Testis (tissue), 3 donors: ENCODE results near the gene SH3GL3. TPM values are rescaled to one million over a fixed set of nuclear protein-coding genes. Genes with fewer than 3 reads are reported as not detected.

Source experiments
- DNase-seq: peaks from one replicate; pipeline ENCODE4 v3.0.0-alpha.2; 2019
- H3K27ac ChIP-seq, 2 donors: fragments of 200-600 bp; sonication (generic); one replicate each; pipeline ENCODE4 v1.5.1; 2019
- H3K27me3 ChIP-seq: fragments of 200-600 bp; sonication (generic); one replicate; pipeline ENCODE4 v1.5.1; 2019
- H3K36me3 ChIP-seq: fragments of 200-600 bp; sonication (generic); one replicate; pipeline ENCODE4 v1.5.1; 2017; ENCODE audit warnings: low read depth; ENCODE audit errors: missing control alignments
- H3K4me1 ChIP-seq: fragments of 200-600 bp; sonication (generic); one replicate; pipeline ENCODE4 v1.5.1; 2019
- H3K4me3 ChIP-seq, 2 donors: fragments of 200-600 bp; sonication (generic); one replicate each; pipeline ENCODE4 v1.5.1; 2017 to 2019
- H3K9me3 ChIP-seq: fragments of 200-600 bp; sonication (generic); one replicate; pipeline ENCODE4 v1.5.1; 2017
- POLR2A ChIP-seq: fragments of 450-650 bp; IDR thresholded peaks from one replicate; pipeline ENCODE4 v1.6.1; 2017; ENCODE audit warnings: antibody characterized with exemption, mild to moderate bottlenecking, moderate library complexity
- WGBS, 2 donors: methylation state at CpG; one replicate each; pipeline ENCODE4 v1.1.5; 2018; 5-methylcytosine and 5-hydroxymethylcytosine counted together
- intact Hi-C: fragments of 100-400 bp; cut with DNase I; formaldehyde crosslinking; loops from one replicate; pipeline ENCODE4 v1.15.1; 2023; ENCODE audit warnings: low total_unique reads
- polyA plus RNA-seq: library from polyadenylated mRNA; stranded (reverse); fragments of 350-450 nt; fragmentation: Illumina TruSeq; extraction: RNeasy Lipid Tissue Mini Kit (QIAGEN cat#74804); gene quantifications from one replicate; pipeline ENCODE4 v1.2.3, GENCODE V29; 2014; ENCODE audit warnings: low read depth, low replicate concordance; ENCODE audit not compliant: insufficient read depth
- total RNA-seq, 2 donors: library from RNA; depleted of rRNA; stranded (reverse); fragments of >200 nt; gene quantifications; one replicate each; pipeline ENCODE4 v1.2.3, GENCODE V29; 2016
- TF ChIP-seq, protein P1 (sequence below), 3 experiments: fragments of 450-650 bp in 2 of 3; fragments of 200-600 bp in 1 of 3; sonication (generic) in 1 of 3; IDR thresholded peaks; one replicate each; pipeline ENCODE4 v1.5.1; 2016 to 2019; ENCODE audit warnings: antibody characterized with exemption in 3 of 3, mild to moderate bottlenecking in 2 of 3, moderate library complexity in 1 of 3

Gene SH3GL3
- total and polyA plus RNA-seq, 3 donors from 2014 or later, result 36.3 to 135 (median 112) TPM

DNA sequence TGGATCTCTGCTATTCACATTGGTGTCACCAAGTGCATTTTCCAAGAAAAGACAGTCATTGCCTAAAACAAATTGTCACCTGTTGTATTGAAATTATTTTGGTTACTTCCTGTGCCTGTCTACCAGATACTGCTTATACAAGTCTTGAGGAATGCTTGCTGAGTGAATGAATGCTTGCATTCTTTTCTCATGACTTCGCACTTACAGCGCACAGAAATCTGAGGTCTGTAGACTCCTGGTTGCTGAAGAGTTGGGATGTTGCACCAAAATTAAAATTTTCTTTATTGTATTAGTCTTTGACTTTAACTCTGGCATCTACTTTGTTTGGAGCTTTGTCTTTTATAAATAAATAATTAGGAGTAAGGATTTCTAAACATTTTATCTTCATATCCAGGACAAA, 28.4 kb downstream of the SH3GL3 start:
- no peak overlapping the region for H3K4me3 ChIP-seq
- no peak overlapping the region for H3K27ac ChIP-seq
- H3K4me1 ChIP-seq, result no peaks in the 10 kb centered on the region
- no peaks in the 10 kb centered on the region for H3K27me3 ChIP-seq
- no peaks in the 10 kb centered on the region for H3K9me3 ChIP-seq
- no peak for DNase-seq
- 92 to 94% methylated on average over 2 of the region's 2 CpGs for WGBS, 2 donors
- TF ChIP-seq POLR2A, result no peak
- TF ChIP-seq, protein P1, sequence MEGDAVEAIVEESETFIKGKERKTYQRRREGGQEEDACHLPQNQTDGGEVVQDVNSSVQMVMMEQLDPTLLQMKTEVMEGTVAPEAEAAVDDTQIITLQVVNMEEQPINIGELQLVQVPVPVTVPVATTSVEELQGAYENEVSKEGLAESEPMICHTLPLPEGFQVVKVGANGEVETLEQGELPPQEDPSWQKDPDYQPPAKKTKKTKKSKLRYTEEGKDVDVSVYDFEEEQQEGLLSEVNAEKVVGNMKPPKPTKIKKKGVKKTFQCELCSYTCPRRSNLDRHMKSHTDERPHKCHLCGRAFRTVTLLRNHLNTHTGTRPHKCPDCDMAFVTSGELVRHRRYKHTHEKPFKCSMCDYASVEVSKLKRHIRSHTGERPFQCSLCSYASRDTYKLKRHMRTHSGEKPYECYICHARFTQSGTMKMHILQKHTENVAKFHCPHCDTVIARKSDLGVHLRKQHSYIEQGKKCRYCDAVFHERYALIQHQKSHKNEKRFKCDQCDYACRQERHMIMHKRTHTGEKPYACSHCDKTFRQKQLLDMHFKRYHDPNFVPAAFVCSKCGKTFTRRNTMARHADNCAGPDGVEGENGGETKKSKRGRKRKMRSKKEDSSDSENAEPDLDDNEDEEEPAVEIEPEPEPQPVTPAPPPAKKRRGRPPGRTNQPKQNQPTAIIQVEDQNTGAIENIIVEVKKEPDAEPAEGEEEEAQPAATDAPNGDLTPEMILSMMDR (IDR thresholded peaks at IDR 0.05), result no peak
- H3K36me3 ChIP-seq, result no peaks in the 10 kb centered on the region
- intact Hi-C loops, result no loop called here

DNA sequence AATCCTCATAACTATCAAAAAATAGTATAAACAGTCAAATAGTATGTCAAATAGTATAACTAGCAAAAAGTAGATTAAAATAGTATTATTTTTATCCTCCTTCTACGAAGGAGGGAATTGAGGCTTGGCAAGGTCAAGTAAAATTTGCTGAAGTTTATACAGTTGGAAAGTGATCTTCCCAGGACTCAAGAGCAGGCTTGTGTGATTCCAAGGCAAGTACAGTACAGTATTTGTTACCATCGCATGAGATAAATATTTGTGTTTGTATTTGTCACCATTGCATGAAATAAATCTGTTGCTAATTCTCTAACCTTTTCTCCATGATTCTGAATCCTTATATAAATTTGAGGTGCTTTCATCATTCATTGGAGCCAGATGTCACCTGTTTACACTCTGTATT, 28.9 kb downstream of the SH3GL3 start:
- H3K4me1 ChIP-seq, result no peaks in the 10 kb centered on the region
- intact Hi-C loops, result no loop called here
- no peaks in the 10 kb centered on the region for H3K9me3 ChIP-seq
- WGBS, 2 donors, result 64 to 80% methylated on average over 2 of the region's 2 CpGs
- H3K36me3 ChIP-seq, result no peaks in the 10 kb centered on the region
- H3K27ac ChIP-seq, result no peak overlapping the region
- no peak overlapping the region for H3K4me3 ChIP-seq
- no peak for DNase-seq
- no peaks in the 10 kb centered on the region for H3K27me3 ChIP-seq
- TF ChIP-seq, protein P1 (IDR thresholded peaks at IDR 0.05), result no peak
- no peak for TF ChIP-seq POLR2A

DNA sequence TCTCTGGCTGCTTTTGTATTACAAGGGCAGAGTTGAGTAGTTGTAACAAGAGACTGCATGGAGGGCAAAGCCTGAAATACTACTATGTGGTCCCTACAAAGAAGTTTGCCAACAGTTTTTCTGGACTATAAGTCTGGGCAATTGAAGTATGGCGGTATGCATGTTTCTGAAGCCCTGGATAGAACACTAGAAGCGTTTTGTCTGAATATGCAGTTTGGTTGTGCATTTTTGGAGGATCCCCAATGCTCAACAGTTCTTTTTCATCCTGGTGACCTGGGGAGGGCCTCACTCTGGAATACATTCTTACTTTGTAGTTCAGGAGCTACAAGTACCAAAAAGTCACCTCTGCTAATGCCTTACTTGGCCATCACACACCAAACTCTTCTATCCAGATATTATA, 29.6 kb downstream of the SH3GL3 start:
- no peak overlapping the region for H3K4me3 ChIP-seq
- no peak for DNase-seq
- H3K4me1 ChIP-seq, result no peaks in the 10 kb centered on the region
- intact Hi-C loops, result no loop called here
- H3K9me3 ChIP-seq, result no peaks in the 10 kb centered on the region
- WGBS, 2 donors, result 83 to 94% methylated on average over 2 of the region's 2 CpGs
- H3K27ac ChIP-seq, result no peak overlapping the region
- H3K36me3 ChIP-seq, result no peaks in the 10 kb centered on the region
- no peaks in the 10 kb centered on the region for H3K27me3 ChIP-seq
- TF ChIP-seq POLR2A, result no peak

DNA sequence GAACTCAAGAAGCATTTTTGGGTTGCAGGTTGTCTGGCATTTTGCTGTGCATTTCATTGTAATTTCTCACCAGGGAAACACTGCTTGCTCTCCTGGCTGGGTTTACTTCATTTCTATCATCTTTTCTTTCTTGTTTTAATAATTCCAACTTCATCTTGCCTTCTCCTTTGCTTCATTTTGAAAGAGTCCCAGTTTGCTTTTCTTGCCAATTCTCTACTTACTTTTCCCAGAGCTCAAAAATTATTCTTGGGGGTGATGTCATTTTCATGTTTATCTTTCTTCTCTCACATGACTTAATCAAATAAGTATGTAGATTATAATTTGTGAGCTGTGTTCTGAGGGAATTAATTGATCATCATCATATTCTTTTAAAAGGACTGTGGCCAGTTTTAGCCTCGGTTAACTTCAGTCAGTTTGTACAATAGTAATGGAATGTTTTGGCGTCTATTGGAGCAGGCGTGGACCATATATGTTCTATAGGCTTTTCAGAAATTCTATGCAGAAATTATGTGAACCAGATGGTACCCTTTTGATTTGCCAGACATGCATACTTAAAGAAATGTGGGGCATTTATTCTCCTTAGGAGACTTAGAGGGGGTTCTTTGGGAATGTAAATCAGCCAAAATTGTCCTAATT, 30.1 kb downstream of the SH3GL3 start:
- Histone ChIP-seq H3K4me3 (no peak overlapping the region), H3K36me3 (no peaks in the 10 kb centered on the region), H3K4me1 (no peaks in the 10 kb centered on the region), H3K9me3 (no peaks in the 10 kb centered on the region), H3K27me3 (no peaks in the 10 kb centered on the region), H3K27ac (no peak overlapping the region)
- DNase-seq, result no peak
- TF ChIP-seq, protein P1 (IDR thresholded peaks at IDR 0.05), result no peak
- no peak for TF ChIP-seq POLR2A
- WGBS, 2 donors, result 92 to 95% methylated on average over 3 of the region's 3 CpGs
- intact Hi-C loops, result no loop called here

DNA sequence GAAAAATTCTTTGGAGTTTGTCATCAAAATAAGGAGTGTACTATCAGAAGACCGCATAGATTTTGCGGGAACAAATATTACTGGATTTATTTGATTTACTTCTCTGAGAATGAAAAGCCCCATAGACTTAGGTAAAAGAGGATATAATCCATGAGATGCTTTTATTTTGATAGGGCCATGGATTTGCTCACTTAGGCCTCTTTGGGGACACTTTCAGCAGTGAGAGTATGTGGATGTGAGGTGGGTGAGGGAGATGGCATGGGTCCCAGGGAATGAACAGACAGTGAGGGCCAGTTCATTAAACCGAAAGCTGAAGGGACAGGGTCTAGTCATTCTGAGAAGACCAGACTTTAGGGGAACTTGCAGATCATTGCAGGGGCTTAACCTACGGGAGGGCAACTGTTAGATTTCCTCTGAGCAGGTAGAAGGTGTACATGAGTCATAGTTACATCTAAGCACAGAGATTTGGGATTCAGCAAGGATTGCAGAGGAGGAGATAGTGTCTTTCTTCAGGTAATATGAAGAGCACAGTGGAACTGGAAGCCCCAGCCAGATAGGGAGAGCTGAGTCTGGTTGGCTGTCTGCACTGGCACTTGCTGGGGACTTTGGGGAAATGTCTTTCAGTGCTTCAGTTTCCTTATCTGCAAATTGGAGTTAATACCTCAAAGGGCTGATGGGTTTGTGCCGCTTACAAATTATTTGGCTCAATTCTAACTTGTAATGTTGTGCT, 30.8 kb downstream of the SH3GL3 start:
- WGBS, 2 donors, result 87 to 92% methylated on average over 5 of the region's 5 CpGs
- Histone ChIP-seq H3K4me3 (no peak overlapping the region), H3K36me3 (no peaks in the 10 kb centered on the region), H3K27ac (no peak overlapping the region), H3K4me1 (no peaks in the 10 kb centered on the region), H3K27me3 (no peaks in the 10 kb centered on the region), H3K9me3 (no peaks in the 10 kb centered on the region)
- no peak for DNase-seq
- no peak for TF ChIP-seq POLR2A
- TF ChIP-seq, protein P1 (IDR thresholded peaks at IDR 0.05), result no peak
- intact Hi-C loops, result no loop called here
